Calu3 (cell line): Measurements from ENCODE around the gene MXRA7. TPM values are rescaled to one million over a fixed set of nuclear protein-coding genes. Genes with fewer than 3 reads are reported as not detected.

ENCODE experiments used
- BruUV-seq: library from RNA; stranded (reverse); fragments of 400-500 nt; replicated peaks from 2 replicates; lab custom pipeline; 2021; lab: Mats Ljungman, UMichigan
- CTCF ChIA-PET: fragments of 300-600 bp; sonication (Branson Sonifier 250); formaldehyde crosslinking; loops from one replicate; lab custom pipeline; 2022; ENCODE audit warnings: antibody characterized with exemption; lab: Charles Lee
- DNase-seq: peaks from one replicate; pipeline ENCODE4 v3.0.0; 2022
- H3K27ac Mint-ChIP-seq: one replicate; pipeline ENCODE4 v1.8.0; 2022; ENCODE audit warnings: mixed read lengths; ENCODE audit not compliant: unreplicated experiment
- H3K27me3 Mint-ChIP-seq: one replicate; pipeline ENCODE4 v1.8.0; 2022; ENCODE audit warnings: mixed read lengths; ENCODE audit not compliant: unreplicated experiment
- H3K36me3 Mint-ChIP-seq: one replicate; pipeline ENCODE4 v1.8.0; 2022; ENCODE audit warnings: mild to moderate bottlenecking, moderate library complexity, mixed read lengths; ENCODE audit not compliant: insufficient read depth, unreplicated experiment
- H3K4me1 Mint-ChIP-seq: one replicate; pipeline ENCODE4 v1.8.0; 2022; ENCODE audit warnings: mild to moderate bottlenecking, low read depth, mixed read lengths; ENCODE audit not compliant: unreplicated experiment
- H3K4me3 Mint-ChIP-seq: one replicate; pipeline ENCODE4 v1.8.0; 2022; ENCODE audit warnings: mild to moderate bottlenecking, low read depth, moderate library complexity, mixed read lengths; ENCODE audit not compliant: unreplicated experiment
- H3K9me3 Mint-ChIP-seq: one replicate; pipeline ENCODE4 v1.8.0; 2022; ENCODE audit warnings: low read depth, mixed read lengths; ENCODE audit not compliant: unreplicated experiment
- intact Hi-C: fragments of 100-400 bp; cut with micrococcal nuclease; formaldehyde crosslinking; loops from one replicate; pipeline ENCODE4 v1.10.0; 2022; ENCODE audit not compliant: unreplicated experiment
- total RNA-seq: library from RNA; stranded (reverse); gene quantifications from 2 replicates; pipeline ENCODE4 v1.2.3, GENCODE V29; 2022
- TF ChIP-seq, protein P1 (sequence below): fragments of 200-600 bp; IDR thresholded peaks from one replicate; pipeline ENCODE4 v1.8.0; 2022; ENCODE audit warnings: antibody characterized with exemption; ENCODE audit not compliant: unreplicated experiment

The MXRA7 gene
- total RNA-seq, 1 experiment from 2014 or later, result 9.9 TPM

GRCh38 chr17:76670718-76671122 is 40.0 kb downstream of the MXRA7 start:
- H3K27ac Mint-ChIP-seq, result peak overlapping the region; percentile 81

GRCh38 chr17:76670020-76670717 is 40.6 kb downstream of the MXRA7 start:
- H3K27me3 Mint-ChIP-seq, result no peaks in the 10 kb centered on the region
- intact Hi-C loops, result no loop called here
- peaks cover 21% of the 10 kb centered on the region for H3K36me3 Mint-ChIP-seq
- peaks cover 31% of the 10 kb centered on the region for H3K4me1 Mint-ChIP-seq
- CTCF ChIA-PET, result interaction anchor here (2.3 kb wide), 1 partner anchor 11 kb away, joined by 13 read pairs; no protein-coding TSS in a partner anchor
- peak overlapping the region; percentile 81 for H3K27ac Mint-ChIP-seq
- H3K4me3 Mint-ChIP-seq, result peak overlapping the region; percentile 82
- no peaks in the 10 kb centered on the region for H3K9me3 Mint-ChIP-seq
- no TSS peak for BruUV-seq
- no peak for DNase-seq
- TF ChIP-seq, protein P1, sequence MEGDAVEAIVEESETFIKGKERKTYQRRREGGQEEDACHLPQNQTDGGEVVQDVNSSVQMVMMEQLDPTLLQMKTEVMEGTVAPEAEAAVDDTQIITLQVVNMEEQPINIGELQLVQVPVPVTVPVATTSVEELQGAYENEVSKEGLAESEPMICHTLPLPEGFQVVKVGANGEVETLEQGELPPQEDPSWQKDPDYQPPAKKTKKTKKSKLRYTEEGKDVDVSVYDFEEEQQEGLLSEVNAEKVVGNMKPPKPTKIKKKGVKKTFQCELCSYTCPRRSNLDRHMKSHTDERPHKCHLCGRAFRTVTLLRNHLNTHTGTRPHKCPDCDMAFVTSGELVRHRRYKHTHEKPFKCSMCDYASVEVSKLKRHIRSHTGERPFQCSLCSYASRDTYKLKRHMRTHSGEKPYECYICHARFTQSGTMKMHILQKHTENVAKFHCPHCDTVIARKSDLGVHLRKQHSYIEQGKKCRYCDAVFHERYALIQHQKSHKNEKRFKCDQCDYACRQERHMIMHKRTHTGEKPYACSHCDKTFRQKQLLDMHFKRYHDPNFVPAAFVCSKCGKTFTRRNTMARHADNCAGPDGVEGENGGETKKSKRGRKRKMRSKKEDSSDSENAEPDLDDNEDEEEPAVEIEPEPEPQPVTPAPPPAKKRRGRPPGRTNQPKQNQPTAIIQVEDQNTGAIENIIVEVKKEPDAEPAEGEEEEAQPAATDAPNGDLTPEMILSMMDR, result no peak

More at GRCh38 chr17:76670718-76671122, 40.0 kb downstream of the MXRA7 start:
- CTCF ChIA-PET, result interaction anchor here (0.8 to 2.3 kb wide), 4 partner anchors 11 to 46 kb away, joined by 3 to 13 read pairs (median 10); no protein-coding TSS in a partner anchor
- peaks cover 31% of the 10 kb centered on the region for H3K4me1 Mint-ChIP-seq
- BruUV-seq, result no TSS peak
- intact Hi-C loops, result loop anchor here (1.0 kb wide), 1 partner anchor 25 kb away; no protein-coding TSS in a partner anchor
- TF ChIP-seq, protein P1, result no peak
- H3K27me3 Mint-ChIP-seq, result no peaks in the 10 kb centered on the region
- H3K4me3 Mint-ChIP-seq, result peak overlapping the region; percentile 82
- peaks cover 21% of the 10 kb centered on the region for H3K36me3 Mint-ChIP-seq
- no peak for DNase-seq
- no peaks in the 10 kb centered on the region for H3K9me3 Mint-ChIP-seq

DNA sequence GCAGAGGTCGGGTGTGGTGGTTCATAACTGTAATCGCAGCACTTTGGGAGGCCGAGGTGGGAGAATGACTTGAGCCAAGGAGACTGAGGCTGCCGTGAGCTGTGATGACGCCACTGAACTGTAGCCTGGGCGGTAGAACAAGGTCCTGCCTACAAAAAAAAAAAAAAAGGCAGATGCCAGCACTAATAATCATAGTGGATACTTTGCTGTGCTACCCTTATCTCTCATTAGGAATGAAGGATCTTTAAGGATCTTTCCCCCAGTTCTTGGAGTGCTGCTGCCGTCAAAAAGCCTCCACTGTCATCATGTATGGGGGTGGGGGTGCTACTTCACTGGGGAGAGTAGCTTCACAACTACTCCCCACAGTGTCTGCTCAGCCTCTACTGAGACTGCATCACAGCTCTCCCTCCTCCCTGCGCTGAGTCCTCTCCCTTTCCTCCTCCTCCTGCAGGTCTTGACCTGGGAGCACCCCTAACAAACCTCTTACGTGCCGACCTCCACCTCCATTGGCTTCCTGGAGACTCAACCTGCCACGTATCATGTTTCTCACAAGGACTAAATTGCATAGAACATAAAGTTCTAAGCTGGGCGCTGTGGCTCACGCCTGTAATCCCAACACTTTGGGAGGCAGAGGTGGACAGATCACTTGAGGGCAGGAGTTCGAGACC is 42.8 kb downstream of the MXRA7 start:
- Mint-ChIP-seq H3K27me3 (no peaks in the 10 kb centered on the region), H3K36me3 (peaks cover 21% of the 10 kb centered on the region), H3K27ac (no peak overlapping the region), H3K4me1 (peaks cover 31% of the 10 kb centered on the region), H3K4me3 (no peak overlapping the region), H3K9me3 (no peaks in the 10 kb centered on the region)
- BruUV-seq, result no TSS peak
- TF ChIP-seq, protein P1, result no peak
- DNase-seq, result no peak
- intact Hi-C loops, result no loop called here
- CTCF ChIA-PET, result no interaction called here

GRCh38 chr17:76667491-76667755 is 43.3 kb downstream of the MXRA7 start:
- Mint-ChIP-seq H3K27me3 (no peaks in the 10 kb centered on the region), H3K9me3 (no peaks in the 10 kb centered on the region), H3K36me3 (peaks cover 19% of the 10 kb centered on the region), H3K27ac (no peak overlapping the region), H3K4me3 (no peak overlapping the region), H3K4me1 (peaks cover 26% of the 10 kb centered on the region)
- no peak for DNase-seq
- BruUV-seq, result no TSS peak
- TF ChIP-seq, protein P1, result no peak
- intact Hi-C loops, result no loop called here
- CTCF ChIA-PET, result no interaction called here
